DND-41 (cell line): ENCODE results near the gene LETM1.

ENCODE experiments used
- ATAC-seq: fragments of 200-7000 bp; cut with Tn5 transposase; 3 replicates; pipeline ENCODE4 v1.9.1; 2021; ENCODE audit warnings: low read depth; ENCODE audit not compliant: insufficient read depth
- DNase-seq: peaks from one replicate; pipeline ENCODE4 v3.0.0-alpha.2; 2020
- H2AFZ ChIP-seq: 2 replicates; pipeline ENCODE4 v1.6.0; 2012; ENCODE audit warnings: low read depth, low read length
- H3K27ac ChIP-seq: 2 replicates; pipeline ENCODE4 v1.5.1; 2012; ENCODE audit warnings: low read length, inconsistent platforms
- H3K27me3 ChIP-seq: fragments of 200-600 bp; sonication (generic); 2 replicates; pipeline ENCODE4 v1.6.0; 2012; ENCODE audit warnings: low read length, mild to moderate bottlenecking, inconsistent platforms; ENCODE audit not compliant: insufficient read depth, poor library complexity
- H3K36me3 ChIP-seq: 2 replicates; pipeline ENCODE4 v1.5.1; 2012; ENCODE audit warnings: low read length, inconsistent platforms; ENCODE audit not compliant: insufficient read depth
- H3K4me1 ChIP-seq: 2 replicates; pipeline ENCODE4 v1.5.1; 2012; ENCODE audit warnings: mild to moderate bottlenecking, low read length; ENCODE audit not compliant: insufficient read depth
- H3K4me2 ChIP-seq: 2 replicates; pipeline ENCODE4 v1.6.0; 2012; ENCODE audit warnings: mild to moderate bottlenecking, moderate library complexity, low read length, inconsistent platforms; ENCODE audit not compliant: insufficient read depth
- H3K4me3 ChIP-seq, 2 experiments: fragments of 200-600 bp in 1 of 2; shearing (Covaris generic) in 1 of 2; 2 replicates each; pipeline ENCODE4 v1.5.1; 2012 to 2016; ENCODE audit warnings: inconsistent platforms in 2 of 2, low read length in 2 of 2, mild to moderate bottlenecking in 2 of 2, low read depth in 1 of 2, moderate library complexity in 1 of 2
- H3K79me2 ChIP-seq: 2 replicates; pipeline ENCODE4 v1.6.0; 2012; ENCODE audit warnings: low read length, inconsistent platforms; ENCODE audit not compliant: insufficient read depth
- H3K9ac ChIP-seq: 2 replicates; pipeline ENCODE4 v1.6.0; 2012; ENCODE audit warnings: low read depth, mild to moderate bottlenecking, inconsistent platforms, low read length, moderate library complexity
- H3K9me3 ChIP-seq: 2 replicates; pipeline ENCODE4 v1.5.1; 2012; ENCODE audit warnings: low read length, moderate library complexity, mild to moderate bottlenecking, inconsistent platforms; ENCODE audit not compliant: insufficient read depth, severe bottlenecking
- H4K20me1 ChIP-seq: 2 replicates; pipeline ENCODE4 v1.6.0; 2012; ENCODE audit warnings: low read length; ENCODE audit not compliant: insufficient read depth
- EZH2 ChIP-seq: IDR thresholded peaks from 3 replicates; pipeline ENCODE4 v1.6.1; 2012; ENCODE audit warnings: borderline replicate concordance, low read depth, mild to moderate bottlenecking, moderate library complexity, low read length, inconsistent platforms; ENCODE audit not compliant: severe bottlenecking
- TF ChIP-seq, protein P1 (sequence below): IDR thresholded peaks from 2 replicates; pipeline ENCODE4 v1.5.1; 2012; ENCODE audit warnings: borderline replicate concordance, low read length, moderate library complexity, mild to moderate bottlenecking; ENCODE audit not compliant: poor library complexity, severe bottlenecking; ENCODE audit errors: extremely low read depth

LETM1 gene

DNA sequence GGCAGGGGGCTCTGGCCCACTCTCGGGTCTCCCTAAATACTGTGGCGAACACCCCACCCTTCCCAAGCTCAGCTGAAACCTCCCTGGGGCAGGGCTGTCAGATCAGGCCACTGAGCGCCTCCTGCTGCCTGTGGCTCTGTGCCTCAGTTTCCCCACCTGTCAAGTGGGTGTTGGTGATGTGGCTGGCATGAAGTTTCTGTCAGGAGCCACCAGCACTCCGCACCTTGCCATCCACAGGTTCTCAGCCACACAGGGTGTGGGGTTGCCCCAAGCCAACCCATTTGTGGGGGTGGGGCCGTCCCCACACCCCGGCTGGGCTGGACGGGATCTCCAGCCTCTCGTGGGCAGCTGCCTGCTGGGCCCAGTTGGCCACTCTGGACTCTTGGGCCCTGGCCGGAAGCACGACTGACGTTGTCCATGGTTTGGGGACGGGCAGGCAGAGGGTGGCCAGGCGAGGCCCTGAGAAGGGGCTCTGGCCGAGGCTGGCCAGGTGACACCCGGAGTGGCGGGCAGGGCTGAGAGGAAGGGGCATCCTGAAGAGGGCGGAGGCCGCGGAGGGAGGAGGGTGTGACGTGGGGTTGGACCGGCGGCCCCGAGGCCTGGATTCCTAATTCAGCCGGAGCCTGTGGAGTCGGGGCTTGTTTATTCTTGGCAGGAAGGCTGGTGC lies 68.4 kb downstream of the LETM1 start:
- H3K36me3 ChIP-seq, result no peaks in the 10 kb centered on the region
- H2AFZ ChIP-seq, result no peak overlapping the region
- no peak for TF ChIP-seq EZH2
- TF ChIP-seq, protein P1, sequence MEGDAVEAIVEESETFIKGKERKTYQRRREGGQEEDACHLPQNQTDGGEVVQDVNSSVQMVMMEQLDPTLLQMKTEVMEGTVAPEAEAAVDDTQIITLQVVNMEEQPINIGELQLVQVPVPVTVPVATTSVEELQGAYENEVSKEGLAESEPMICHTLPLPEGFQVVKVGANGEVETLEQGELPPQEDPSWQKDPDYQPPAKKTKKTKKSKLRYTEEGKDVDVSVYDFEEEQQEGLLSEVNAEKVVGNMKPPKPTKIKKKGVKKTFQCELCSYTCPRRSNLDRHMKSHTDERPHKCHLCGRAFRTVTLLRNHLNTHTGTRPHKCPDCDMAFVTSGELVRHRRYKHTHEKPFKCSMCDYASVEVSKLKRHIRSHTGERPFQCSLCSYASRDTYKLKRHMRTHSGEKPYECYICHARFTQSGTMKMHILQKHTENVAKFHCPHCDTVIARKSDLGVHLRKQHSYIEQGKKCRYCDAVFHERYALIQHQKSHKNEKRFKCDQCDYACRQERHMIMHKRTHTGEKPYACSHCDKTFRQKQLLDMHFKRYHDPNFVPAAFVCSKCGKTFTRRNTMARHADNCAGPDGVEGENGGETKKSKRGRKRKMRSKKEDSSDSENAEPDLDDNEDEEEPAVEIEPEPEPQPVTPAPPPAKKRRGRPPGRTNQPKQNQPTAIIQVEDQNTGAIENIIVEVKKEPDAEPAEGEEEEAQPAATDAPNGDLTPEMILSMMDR, result no peak
- H3K27ac ChIP-seq, result no peak overlapping the region
- H3K9ac ChIP-seq, result no peak overlapping the region
- no peaks in the 10 kb centered on the region; the same call in 1 of the 2 replicates for H3K4me1 ChIP-seq
- H3K9me3 ChIP-seq, result no peaks in the 10 kb centered on the region
- no peaks in the 10 kb centered on the region for H3K79me2 ChIP-seq
- H4K20me1 ChIP-seq, result peaks cover 6% of the 10 kb centered on the region; the same call in 1 of the 2 replicates
- no peak overlapping the region for H3K4me3 ChIP-seq
- H3K27me3 ChIP-seq, result no peaks in the 10 kb centered on the region
- H3K4me2 ChIP-seq, result no peak overlapping the region
- ATAC-seq (no peak), DNase-seq (no peak)

DNA sequence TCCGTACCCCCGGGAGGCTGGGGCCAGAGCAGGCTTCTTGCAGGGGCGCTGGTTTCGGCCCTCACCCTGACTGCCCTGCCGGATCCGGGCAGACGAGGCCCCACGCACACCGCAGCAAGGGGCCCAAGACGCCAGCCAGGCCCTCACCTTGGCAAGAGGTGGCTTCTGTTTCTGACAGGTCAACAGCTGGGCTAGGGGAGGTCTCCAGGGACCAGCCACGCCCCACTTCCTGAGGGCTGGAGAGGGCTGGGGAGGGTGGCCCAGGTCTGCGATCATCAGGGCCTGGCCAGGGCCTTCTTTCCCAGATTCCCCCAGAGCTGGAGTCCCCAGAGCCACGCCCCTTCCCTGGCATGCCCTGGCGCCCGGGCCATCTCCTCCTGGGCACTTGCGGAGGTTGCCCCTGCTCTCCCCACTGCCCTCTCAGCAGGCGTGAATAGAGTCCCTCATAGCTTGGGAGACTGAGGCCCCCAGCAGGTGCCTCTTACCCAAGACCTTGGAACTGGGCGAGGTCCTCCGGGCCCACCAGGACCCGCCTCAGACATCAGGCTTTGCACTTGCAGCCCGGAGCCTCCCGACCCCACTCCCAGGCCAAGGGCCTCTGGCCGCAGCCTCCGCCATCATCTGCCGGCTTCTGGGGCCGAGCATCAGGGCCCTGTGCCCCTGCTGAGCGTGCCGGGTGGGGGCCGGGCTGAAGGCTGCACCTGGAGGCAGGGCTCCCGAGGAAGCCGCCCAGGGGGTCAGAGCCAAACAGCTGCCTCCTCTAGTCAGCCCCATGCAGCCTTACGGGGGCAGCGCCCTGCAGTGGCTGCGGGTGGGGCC lies 69.2 kb downstream of the LETM1 start:
- DNase-seq (no peak), ATAC-seq (no peak)
- H2AFZ ChIP-seq, result no peak overlapping the region
- TF ChIP-seq, protein P1, result no peak
- TF ChIP-seq EZH2, result no peak
- no peak overlapping the region for H3K4me2 ChIP-seq
- no peaks in the 10 kb centered on the region for H3K9me3 ChIP-seq
- peaks cover 3% of the 10 kb centered on the region; the same call in 1 of the 2 replicates for H4K20me1 ChIP-seq
- H3K36me3 ChIP-seq, result no peaks in the 10 kb centered on the region
- H3K27me3 ChIP-seq, result no peaks in the 10 kb centered on the region
- H3K4me1 ChIP-seq, result no peaks in the 10 kb centered on the region
- H3K79me2 ChIP-seq, result no peaks in the 10 kb centered on the region
- no peak overlapping the region for H3K27ac ChIP-seq
- no peak overlapping the region for H3K4me3 ChIP-seq
- H3K9ac ChIP-seq, result no peak overlapping the region

DNA sequence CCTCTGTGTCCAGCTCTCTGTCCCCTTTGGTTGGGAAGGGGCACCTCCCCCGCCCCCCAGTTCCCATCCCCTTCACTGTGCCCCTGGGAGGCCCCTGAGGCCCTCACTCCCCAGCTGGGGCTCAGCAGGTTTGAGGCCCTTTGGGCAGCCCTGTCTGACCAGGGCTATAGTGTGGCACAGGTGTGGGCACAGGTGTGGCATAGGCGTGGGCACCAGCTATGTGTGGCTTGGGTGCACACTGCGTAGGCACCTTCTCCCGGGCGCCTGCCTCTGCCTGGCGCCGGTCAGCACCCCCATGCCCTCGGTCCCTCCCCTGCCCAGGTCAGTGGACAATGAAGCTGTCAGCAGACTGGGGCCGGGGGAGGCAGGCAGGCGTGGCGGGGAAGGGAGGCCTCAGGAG lies 70.4 kb downstream of the LETM1 start:
- no peak overlapping the region for H3K4me2 ChIP-seq
- no peak overlapping the region for H3K4me3 ChIP-seq
- H3K27me3 ChIP-seq, result no peaks in the 10 kb centered on the region
- no peak overlapping the region for H2AFZ ChIP-seq
- H3K79me2 ChIP-seq, result no peaks in the 10 kb centered on the region
- H3K27ac ChIP-seq, result no peak overlapping the region
- DNase-seq, result no peak
- H3K4me1 ChIP-seq, result no peaks in the 10 kb centered on the region
- H3K9me3 ChIP-seq, result no peaks in the 10 kb centered on the region
- no peaks in the 10 kb centered on the region for H3K36me3 ChIP-seq
- ATAC-seq, result no peak
- no peak overlapping the region for H3K9ac ChIP-seq
- TF ChIP-seq, protein P1, result no peak
- TF ChIP-seq EZH2, result no peak
- peaks cover 3% of the 10 kb centered on the region; the same call in 1 of the 2 replicates for H4K20me1 ChIP-seq
